ENCODE results near the gene AJUBA. TPM values are rescaled to one million over a fixed set of nuclear protein-coding genes. Genes with fewer than 3 reads are reported as not detected.

The AJUBA gene
- total and polyA plus RNA-seq, 4 donors, result 7.2 to 34.2 (median 28.8) TPM

DNA sequence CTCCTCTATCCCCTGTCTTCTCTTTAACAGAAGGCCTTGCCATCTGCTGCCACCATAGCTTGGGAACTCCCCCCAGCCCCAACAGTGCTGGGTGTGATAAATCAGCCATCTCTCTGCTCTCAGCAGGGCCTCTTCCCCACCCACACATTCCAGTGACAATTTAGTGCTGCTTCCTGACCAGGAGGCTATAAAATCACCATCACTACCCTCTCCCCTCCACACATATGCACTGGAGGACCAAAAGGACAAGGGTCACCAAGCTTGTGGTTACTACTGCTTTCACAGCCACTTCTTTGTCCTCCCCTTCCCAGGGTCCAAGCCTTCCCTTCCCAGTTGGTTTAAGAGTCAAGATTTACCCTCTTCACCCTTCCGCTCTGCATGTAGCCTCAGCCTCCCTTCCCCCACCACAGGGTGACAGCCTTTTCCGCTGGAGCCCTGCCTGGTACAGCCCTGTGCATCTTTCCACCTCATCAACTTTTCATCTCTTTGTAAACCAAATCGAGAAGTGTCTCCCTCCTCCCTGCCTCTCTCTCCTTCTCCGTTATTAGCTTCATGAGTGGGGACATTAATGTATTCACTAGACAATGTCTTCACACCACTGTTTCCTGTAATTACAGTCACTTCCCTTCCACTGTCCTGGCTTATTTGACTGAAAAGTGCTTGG, 42.9 kb upstream of the AJUBA start:
- TF ChIP-seq CTCF (IDR thresholded peaks at IDR 0.05; ENCODE audit: control extremely low read depth, extremely low read depth), result no peak
- Histone ChIP-seq H3K9me3 (ENCODE audit: control insufficient read depth in 4 of 4, insufficient read depth in 3 of 4, low read length in 3 of 4) (no peaks in the 10 kb centered on the region), H3K27ac (ENCODE audit: low read depth in 1 of 2, low read length in 1 of 2) (no peak overlapping the region), H3K9ac (ENCODE audit: insufficient read depth in 1 of 2, low read length in 2 of 2) (no peak overlapping the region), H3K36me3 (ENCODE audit: control insufficient read depth in 4 of 4, insufficient read depth in 4 of 4, low read length in 4 of 4) (peaks cover 0 to 17% (median 9%) of the 10 kb centered on the region in 4 donors), H3K4me1 (ENCODE audit: control insufficient read depth in 5 of 5, insufficient read depth in 5 of 5, low read length in 5 of 5) (peaks cover 0 to 16% (median 3%) of the 10 kb centered on the region in 5 donors), H3K27me3 (ENCODE audit: control insufficient read depth in 3 of 3, insufficient read depth in 3 of 3, low read length in 2 of 3) (no peaks in the 10 kb centered on the region), H3K4me3 (no peak overlapping the region)
- DNase-seq, result peak in 2 of 3 donors; percentile 31 to 42
- WGBS, 2 donors, result 55 to 66% methylated on average over 4 of the region's 4 CpGs
- ATAC-seq (ENCODE audit: insufficient read depth, low FRiP score), result no peak

GRCh38 chr14:23024612-23025075, 42.3 kb upstream of the AJUBA start:
- ATAC-seq (ENCODE audit: insufficient read depth, low FRiP score), result no peak
- no peak for TF ChIP-seq CTCF (IDR thresholded peaks at IDR 0.05; ENCODE audit: control extremely low read depth, extremely low read depth)
- Histone ChIP-seq H3K9ac (ENCODE audit: insufficient read depth in 1 of 2, low read length in 2 of 2) (no peak overlapping the region), H3K27me3 (ENCODE audit: control insufficient read depth in 3 of 3, insufficient read depth in 3 of 3, low read length in 2 of 3) (no peaks in the 10 kb centered on the region), H3K27ac (ENCODE audit: low read depth in 1 of 2, low read length in 1 of 2) (no peak overlapping the region), H3K9me3 (ENCODE audit: control insufficient read depth in 4 of 4, insufficient read depth in 3 of 4, low read length in 3 of 4) (no peaks in the 10 kb centered on the region), H3K4me3 (no peak overlapping the region), H3K4me1 (ENCODE audit: control insufficient read depth in 5 of 5, insufficient read depth in 5 of 5, low read length in 5 of 5) (peaks cover 0 to 16% (median 3%) of the 10 kb centered on the region in 5 donors), H3K36me3 (ENCODE audit: control insufficient read depth in 4 of 4, insufficient read depth in 4 of 4, low read length in 4 of 4) (peaks cover 0 to 15% (median 9%) of the 10 kb centered on the region in 4 donors)
- 86 to 87% methylated on average over 7 of the region's 7 CpGs for WGBS, 2 donors
- DNase-seq, result no peak

DNA sequence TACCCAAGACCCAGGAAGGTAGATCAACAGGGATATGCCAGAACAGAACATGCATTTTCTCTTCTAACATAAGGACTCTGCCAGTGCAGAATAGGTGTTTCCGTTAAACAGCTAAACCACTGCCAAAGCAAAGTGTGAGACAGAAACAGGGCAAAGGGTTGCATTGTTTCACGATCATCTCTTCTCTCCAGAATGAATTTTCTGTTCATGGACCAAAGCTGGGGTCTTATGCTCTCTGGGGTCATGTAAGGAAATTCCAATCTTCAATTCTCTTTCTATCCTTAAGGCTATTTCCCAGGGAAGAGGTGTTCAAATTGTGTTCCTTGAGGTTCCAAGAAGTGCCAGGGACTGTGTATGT, 41.4 kb upstream of the AJUBA start:
- no peaks in the 10 kb centered on the region for H3K9me3 ChIP-seq (ENCODE audit: control insufficient read depth in 4 of 4, insufficient read depth in 3 of 4, low read length in 3 of 4)
- DNase-seq (no peak), ATAC-seq (ENCODE audit: insufficient read depth, low FRiP score) (no peak)
- H3K36me3 ChIP-seq (ENCODE audit: control insufficient read depth in 4 of 4, insufficient read depth in 4 of 4, low read length in 4 of 4), result peaks cover 0 to 13% (median 5%) of the 10 kb centered on the region in 4 donors
- H3K4me3 ChIP-seq, result no peak overlapping the region
- peaks cover 0 to 16% (median 1%) of the 10 kb centered on the region in 5 donors for H3K4me1 ChIP-seq (ENCODE audit: control insufficient read depth in 5 of 5, insufficient read depth in 5 of 5, low read length in 5 of 5)
- no peak overlapping the region for H3K9ac ChIP-seq (ENCODE audit: insufficient read depth in 1 of 2, low read length in 2 of 2)
- TF ChIP-seq CTCF (IDR thresholded peaks at IDR 0.05; ENCODE audit: control extremely low read depth, extremely low read depth), result no peak
- 92 to 96% methylated on average over 2 of the region's 2 CpGs for WGBS, 2 donors
- H3K27ac ChIP-seq (ENCODE audit: low read depth in 1 of 2, low read length in 1 of 2), result no peak overlapping the region
- H3K27me3 ChIP-seq (ENCODE audit: control insufficient read depth in 3 of 3, insufficient read depth in 3 of 3, low read length in 2 of 3), result no peaks in the 10 kb centered on the region

Measured in lung (tissue), 12 donors.